Lung (tissue), 12 donors: ENCODE measurements around the gene DICER1. TPM values are rescaled to one million over a fixed set of nuclear protein-coding genes. Genes with fewer than 3 reads are reported as not detected.

Experiments used
- ATAC-seq: fragments of 200-7000 bp; cut with Tn5 transposase; one replicate; pipeline ENCODE4 v1.9.1; 2020; ENCODE audit warnings: moderate number of reproducible peaks; ENCODE audit not compliant: insufficient read depth, low FRiP score
- DNase-seq, 3 donors: peaks; one replicate each; pipeline ENCODE4 v3.0.0-alpha.2; 2013 to 2017
- H3K27ac ChIP-seq, 2 donors: one replicate each; pipeline ENCODE4 v1.5.1; 2013; ENCODE audit warnings: mild to moderate bottlenecking in 2 of 2, moderate library complexity in 2 of 2, control low read depth in 1 of 2, inconsistent platforms in 1 of 2, low read depth in 1 of 2, low read length in 1 of 2
- H3K27me3 ChIP-seq, 3 donors: one replicate each; pipeline ENCODE4 v1.5.1; 2013; ENCODE audit warnings: low read length in 2 of 3; ENCODE audit not compliant: control insufficient read depth in 3 of 3, insufficient read depth in 3 of 3
- H3K36me3 ChIP-seq, 4 donors: one replicate each; pipeline ENCODE4 v1.5.1; 2013; ENCODE audit warnings: low read length in 4 of 4, mild to moderate bottlenecking in 1 of 4, moderate library complexity in 1 of 4; ENCODE audit not compliant: control insufficient read depth in 4 of 4, insufficient read depth in 4 of 4
- H3K4me1 ChIP-seq, 5 donors: one replicate each; pipeline ENCODE4 v1.5.1; 2013; ENCODE audit warnings: low read length in 5 of 5, mild to moderate bottlenecking in 2 of 5, moderate library complexity in 1 of 5; ENCODE audit not compliant: control insufficient read depth in 5 of 5, insufficient read depth in 5 of 5
- H3K4me3 ChIP-seq: one replicate; pipeline ENCODE4 v1.5.1; 2013; ENCODE audit warnings: mild to moderate bottlenecking, control low read depth, moderate library complexity
- H3K9ac ChIP-seq, 2 donors: one replicate each; pipeline ENCODE4 v1.5.1; 2013; ENCODE audit warnings: low read length in 2 of 2, control low read depth in 1 of 2; ENCODE audit not compliant: insufficient read depth in 1 of 2
- H3K9me3 ChIP-seq, 4 donors: one replicate each; pipeline ENCODE4 v1.5.1; 2013; ENCODE audit warnings: low read length in 3 of 4, mild to moderate bottlenecking in 1 of 4, moderate library complexity in 1 of 4; ENCODE audit not compliant: control insufficient read depth in 4 of 4, insufficient read depth in 3 of 4
- CTCF ChIP-seq: IDR thresholded peaks from 2 replicates; pipeline ENCODE4 v1.5.1; 2012; ENCODE audit warnings: mild to moderate bottlenecking; ENCODE audit errors: control extremely low read depth, extremely low read depth
- WGBS, 2 donors: extraction: QIAGEN DNeasy Blood & Tissue Kit; methylation state at CpG; one replicate each; pipeline ENCODE4 v1.1.7; 2013; 5-methylcytosine and 5-hydroxymethylcytosine counted together
- polyA plus RNA-seq, 2 donors: library from polyadenylated mRNA; stranded (reverse); fragments of 200-250 nt; gene quantifications; one replicate each; pipeline ENCODE4 v1.2.1, GENCODE V29; 2013
- total RNA-seq, 2 donors: library from RNA; depleted of rRNA in 1 of 2; stranded (reverse); fragments of >200 nt in 1 of 2; gene quantifications; one replicate each; pipeline ENCODE4 v1.2.1, GENCODE V29; 2014 to 2021
- donor health status: control.
- donor health status: control.
- donor health status: Bipolar disorder and iron deficiency.
- donor health status: healthy.
- donor health status: DM: yes; HTN: yes; CAD: no.

Gene DICER1
- total and polyA plus RNA-seq, 4 donors: 9.1 to 103 (median 44.1) TPM

GRCh38 chr14:95137164-95137803 is 20.0 kb downstream of the DICER1 start:
- no peak for TF ChIP-seq CTCF
- H3K27ac ChIP-seq: peak overlapping the region in 1 of 2 donors; percentile 60
- H3K9ac ChIP-seq: no peak overlapping the region

GRCh38 chr14:95136631-95137030 is 20.7 kb downstream of the DICER1 start:
- 92 to 96% methylated on average over 1 of the region's 1 CpG for WGBS, 2 donors
- H3K27ac ChIP-seq: no peak overlapping the region

More at GRCh38 chr14:95137164-95137803, 20.0 kb downstream of the DICER1 start:
- Histone ChIP-seq H3K9me3 (no peaks in the 10 kb centered on the region), H3K4me1 (peaks cover 0 to 25% (median 2%) of the 10 kb centered on the region in 5 donors), H3K36me3 (peaks cover 0 to 7% (median 1%) of the 10 kb centered on the region in 4 donors), H3K27me3 (no peaks in the 10 kb centered on the region), H3K4me3 (no peak overlapping the region)
- no peak for ATAC-seq
- DNase-seq: no peak

DNA sequence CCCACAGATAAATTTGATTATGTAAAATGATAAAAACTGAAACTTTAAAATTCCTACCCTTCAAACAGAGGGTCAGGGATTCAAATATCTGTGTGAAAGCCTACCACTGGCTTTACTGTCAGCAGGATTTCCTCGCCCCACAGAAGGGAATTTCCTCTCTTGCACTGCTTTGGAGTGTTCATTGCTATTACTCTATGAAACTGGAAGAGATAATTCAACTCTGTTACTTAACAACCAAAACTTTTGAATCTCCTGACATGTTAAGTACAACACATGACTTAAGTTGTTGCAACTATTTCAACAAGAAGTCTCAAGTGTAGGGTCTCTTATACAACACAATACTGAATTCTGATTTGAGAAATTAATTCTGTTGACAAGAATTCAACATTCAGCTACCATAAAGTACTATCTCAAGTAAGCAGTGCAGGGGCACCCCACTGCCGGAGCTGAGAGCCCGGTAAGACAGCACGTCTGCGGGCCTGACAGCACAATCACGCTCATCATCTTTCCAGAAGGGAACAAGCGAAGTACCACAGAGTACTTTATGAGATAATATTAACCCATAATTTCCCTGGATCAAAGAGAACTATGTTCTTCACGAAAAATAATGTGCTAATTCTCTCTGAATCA is 22.9 kb downstream of the DICER1 start:
- H3K9me3 ChIP-seq: no peaks in the 10 kb centered on the region
- no peak for DNase-seq
- no peak overlapping the region for H3K4me3 ChIP-seq
- peaks cover 0 to 16% (median 5%) of the 10 kb centered on the region in 5 donors for H3K4me1 ChIP-seq
- H3K9ac ChIP-seq: no peak overlapping the region
- TF ChIP-seq CTCF: no peak
- no peaks in the 10 kb centered on the region for H3K27me3 ChIP-seq
- peaks cover 2 to 16% (median 6%) of the 10 kb centered on the region in 4 donors for H3K36me3 ChIP-seq
- H3K27ac ChIP-seq: no peak overlapping the region
- no peak for ATAC-seq
- 62 to 88% methylated on average over 8 of the region's 8 CpGs for WGBS, 2 donors

More at GRCh38 chr14:95136631-95137030, 20.7 kb downstream of the DICER1 start:
- TF ChIP-seq CTCF: no peak
- H3K9me3 ChIP-seq: no peaks in the 10 kb centered on the region
- H3K36me3 ChIP-seq: peaks cover 0 to 12% (median 2%) of the 10 kb centered on the region in 4 donors
- DNase-seq: no peak
- ATAC-seq: no peak
- H3K4me1 ChIP-seq: peaks cover 0 to 21% (median 2%) of the 10 kb centered on the region in 5 donors
- H3K27me3 ChIP-seq: no peaks in the 10 kb centered on the region
- no peak overlapping the region for H3K4me3 ChIP-seq
- no peak overlapping the region for H3K9ac ChIP-seq
